Measurements from ENCODE around the gene NCLN. TPM values are rescaled to one million over a fixed set of nuclear protein-coding genes. Genes with fewer than 3 reads are reported as not detected.

The NCLN gene
- polyA plus RNA-seq, 3 donors = 28.6 to 60.9 (median 34.5) TPM

DNA sequence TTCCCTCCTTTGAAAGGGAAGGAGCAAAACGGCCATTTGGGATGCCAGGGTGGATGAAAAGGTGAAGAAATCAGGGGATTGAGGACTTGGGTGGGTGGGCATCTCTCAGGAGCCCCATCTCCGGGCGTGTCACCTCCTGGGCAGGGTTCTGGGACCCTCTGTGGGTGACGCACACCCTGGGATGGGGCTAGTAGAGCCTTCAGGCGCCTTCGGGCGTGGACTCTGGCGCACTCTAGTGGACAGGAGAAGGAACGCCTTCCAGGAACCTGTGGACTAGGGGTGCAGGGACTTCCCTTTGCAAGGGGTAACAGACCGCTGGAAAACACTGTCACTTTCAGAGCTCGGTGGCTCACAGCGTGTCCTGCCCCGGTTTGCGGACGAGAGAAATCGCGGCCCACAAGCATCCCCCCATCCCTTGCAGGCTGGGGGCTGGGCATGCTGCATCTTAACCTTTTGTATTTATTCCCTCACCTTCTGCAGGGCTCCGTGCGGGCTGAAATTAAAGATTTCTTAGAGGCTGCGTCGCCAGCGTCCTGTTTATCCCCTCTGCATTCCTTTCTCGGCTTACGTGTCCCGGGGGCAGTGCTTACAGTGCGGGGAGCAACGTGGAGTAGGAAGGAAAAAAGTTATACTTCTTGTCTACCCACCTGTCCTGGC lies 22.4 kb upstream of the NCLN start:
- Histone ChIP-seq H2AFZ (ENCODE audit: insufficient read depth, low read depth, low read length, poor library complexity, severe bottlenecking) (no peak overlapping the region), H3K4me3 (replicated peaks in 1 of 3; ENCODE audit: low read depth in 2 of 3, low read length in 3 of 3) (peak overlapping the region in 1 of 3 experiments; percentile 23), H3K4me1 (ENCODE audit: control insufficient read depth in 1 of 2, insufficient read depth in 2 of 2, low read length in 2 of 2) (peaks cover 42 to 49% of the 10 kb centered on the region in 2 donors), H3K36me3 (replicated peaks in 1 of 2; ENCODE audit: control insufficient read depth in 1 of 2, insufficient read depth in 2 of 2, low read length in 2 of 2) (peaks cover 45 to 55% of the 10 kb centered on the region in 2 donors), H4K20me1 (ENCODE audit: insufficient read depth, low read length) (no peaks in the 10 kb centered on the region), H3K27me3 (ENCODE audit: control insufficient read depth in 2 of 2, insufficient read depth in 2 of 2, low read length in 2 of 2) (no peaks in the 10 kb centered on the region), H3K4me2 (replicated peaks; ENCODE audit: extremely low read depth, low read length, poor library complexity, severe bottlenecking) (peak overlapping the region; percentile 34), H3K9me3 (replicated peaks in 1 of 2; ENCODE audit: control insufficient read depth in 1 of 2, insufficient read depth in 1 of 2, low read length in 2 of 2) (peaks cover 10 to 12% of the 10 kb centered on the region in 2 donors), H3K27ac (ENCODE audit: low read depth in 1 of 2, low read length in 2 of 2) (peak overlapping the region in 1 of 2 donors; percentile 98), H3K9ac (ENCODE audit: insufficient read depth, low read length, poor library complexity, severe bottlenecking) (no peak overlapping the region), H3K79me2 (ENCODE audit: insufficient read depth, low read length) (peaks cover 21% of the 10 kb centered on the region)
- peaks cover 32 to 58% of the 10 kb centered on the region in 2 donors for H3K36me3 Mint-ChIP-seq
- 23% methylated on average over 16 of the region's 27 CpGs for WGBS (ENCODE audit: insufficient coverage)
- intact Hi-C loops (cut with micrococcal nuclease) = loop anchor here (2.0 to 5.0 kb wide), 2 partner anchors 17 to 36 kb away; no protein-coding TSS in a partner anchor
- TF ChIP-seq, protein P1, sequence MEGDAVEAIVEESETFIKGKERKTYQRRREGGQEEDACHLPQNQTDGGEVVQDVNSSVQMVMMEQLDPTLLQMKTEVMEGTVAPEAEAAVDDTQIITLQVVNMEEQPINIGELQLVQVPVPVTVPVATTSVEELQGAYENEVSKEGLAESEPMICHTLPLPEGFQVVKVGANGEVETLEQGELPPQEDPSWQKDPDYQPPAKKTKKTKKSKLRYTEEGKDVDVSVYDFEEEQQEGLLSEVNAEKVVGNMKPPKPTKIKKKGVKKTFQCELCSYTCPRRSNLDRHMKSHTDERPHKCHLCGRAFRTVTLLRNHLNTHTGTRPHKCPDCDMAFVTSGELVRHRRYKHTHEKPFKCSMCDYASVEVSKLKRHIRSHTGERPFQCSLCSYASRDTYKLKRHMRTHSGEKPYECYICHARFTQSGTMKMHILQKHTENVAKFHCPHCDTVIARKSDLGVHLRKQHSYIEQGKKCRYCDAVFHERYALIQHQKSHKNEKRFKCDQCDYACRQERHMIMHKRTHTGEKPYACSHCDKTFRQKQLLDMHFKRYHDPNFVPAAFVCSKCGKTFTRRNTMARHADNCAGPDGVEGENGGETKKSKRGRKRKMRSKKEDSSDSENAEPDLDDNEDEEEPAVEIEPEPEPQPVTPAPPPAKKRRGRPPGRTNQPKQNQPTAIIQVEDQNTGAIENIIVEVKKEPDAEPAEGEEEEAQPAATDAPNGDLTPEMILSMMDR (IDR thresholded peaks at IDR 0.05) = peak; percentile 98
- H3K4me3 Mint-ChIP-seq = peak overlapping the region in 1 of 2 donors; percentile 51
- peak overlapping the region; percentile 66 to 99 (median 88) for H3K27ac Mint-ChIP-seq
- H3K9me3 Mint-ChIP-seq = peaks cover 7 to 13% (median 10%) of the 10 kb centered on the region in 7 donors
- peaks cover 53% of the 10 kb centered on the region for H3K4me1 Mint-ChIP-seq
- peaks cover 0 to 2% (median 2%) of the 10 kb centered on the region in 3 donors for H3K27me3 Mint-ChIP-seq (ENCODE audit: low read depth in 3 of 3)
- DNase-seq = peak; percentile 66 to 74 (median 74)

DNA sequence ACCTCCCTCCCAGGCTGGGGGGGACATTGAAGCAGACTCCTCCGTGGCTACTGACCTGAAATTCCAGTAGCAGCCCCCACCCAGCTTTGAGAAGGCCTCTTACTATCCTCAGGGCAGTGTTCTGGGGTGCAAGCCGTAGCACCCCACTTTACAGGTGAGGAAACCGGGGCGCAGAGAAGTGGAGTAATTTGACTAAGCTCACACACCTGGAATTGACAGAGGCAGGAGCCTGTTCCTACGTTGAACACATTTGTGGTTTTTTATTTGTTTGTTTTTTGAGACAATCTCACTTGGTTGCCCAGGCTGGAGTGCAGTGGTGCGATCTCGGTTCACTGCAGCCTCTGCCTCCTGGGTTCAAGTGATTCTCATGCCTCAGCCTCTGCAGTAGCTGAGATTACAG lies 21.8 kb upstream of the NCLN start:
- Histone ChIP-seq H3K79me2 (ENCODE audit: insufficient read depth, low read length) (peaks cover 21% of the 10 kb centered on the region), H3K27ac (ENCODE audit: low read depth in 1 of 2, low read length in 2 of 2) (peak overlapping the region; percentile 98 to 100), H3K9ac (ENCODE audit: insufficient read depth, low read length, poor library complexity, severe bottlenecking) (no peak overlapping the region), H3K36me3 (replicated peaks in 1 of 2; ENCODE audit: control insufficient read depth in 1 of 2, insufficient read depth in 2 of 2, low read length in 2 of 2) (peaks cover 42 to 49% of the 10 kb centered on the region in 2 donors), H3K4me2 (replicated peaks; ENCODE audit: extremely low read depth, low read length, poor library complexity, severe bottlenecking) (peak overlapping the region; percentile 34), H3K4me3 (replicated peaks in 1 of 3; ENCODE audit: low read depth in 2 of 3, low read length in 3 of 3) (peak overlapping the region in 1 of 3 experiments; percentile 23), H3K27me3 (ENCODE audit: control insufficient read depth in 2 of 2, insufficient read depth in 2 of 2, low read length in 2 of 2) (no peaks in the 10 kb centered on the region), H3K9me3 (replicated peaks in 1 of 2; ENCODE audit: control insufficient read depth in 1 of 2, insufficient read depth in 1 of 2, low read length in 2 of 2) (peaks cover 10 to 12% of the 10 kb centered on the region in 2 donors), H4K20me1 (ENCODE audit: insufficient read depth, low read length) (no peaks in the 10 kb centered on the region), H3K4me1 (ENCODE audit: control insufficient read depth in 1 of 2, insufficient read depth in 2 of 2, low read length in 2 of 2) (peaks cover 48 to 53% of the 10 kb centered on the region in 2 donors), H2AFZ (ENCODE audit: insufficient read depth, low read depth, low read length, poor library complexity, severe bottlenecking) (no peak overlapping the region)
- H3K9me3 Mint-ChIP-seq = peaks cover 7 to 13% (median 10%) of the 10 kb centered on the region in 7 donors
- peaks cover 32 to 52% of the 10 kb centered on the region in 2 donors for H3K36me3 Mint-ChIP-seq
- no peak overlapping the region for H3K4me3 Mint-ChIP-seq
- H3K27ac Mint-ChIP-seq = peak overlapping the region; percentile 79 to 100 (median 90)
- intact Hi-C loops (cut with micrococcal nuclease) = loop anchor here (2.0 to 5.0 kb wide), 2 partner anchors 17 to 37 kb away; no protein-coding TSS in a partner anchor
- H3K27me3 Mint-ChIP-seq (ENCODE audit: low read depth in 3 of 3) = peaks cover 0 to 2% (median 2%) of the 10 kb centered on the region in 3 donors
- no peak for DNase-seq
- WGBS (ENCODE audit: insufficient coverage) = 92% methylated on average over 5 of the region's 7 CpGs
- H3K4me1 Mint-ChIP-seq = peaks cover 55% of the 10 kb centered on the region
- TF ChIP-seq, protein P1 (IDR thresholded peaks at IDR 0.05) = no peak

All from CD14-positive monocyte (primary cell).